ENCODE data around the gene ALKBH5. TPM values are rescaled to one million over a fixed set of nuclear protein-coding genes. Genes with fewer than 3 reads are reported as not detected.
A peak's percentile ranks its signal among the peaks of the same experiment; 100 is the strongest.

ALKBH5 gene
- total RNA-seq, 1 donor from 2014 or later: 165 TPM

- DNase-seq (ENCODE audit: low spot score): no peak
- H3K4me1 Mint-ChIP-seq (ENCODE audit: low read depth): peaks cover 44% of the 10 kb centered on the region
- intact Hi-C loops (cut with micrococcal nuclease): loop anchor here (2.0 to 10.0 kb wide), 7 partner anchors 78 to 590 kb away; partner anchors contain the start of genes ATPAF2, DRC3, DRG2 and GID4
- peak overlapping the region; percentile 97 for H3K4me3 Mint-ChIP-seq (ENCODE audit: low read depth)
- H3K27me3 Mint-ChIP-seq (ENCODE audit: low read depth): no peaks in the 10 kb centered on the region
- peaks cover 29% of the 10 kb centered on the region for H3K36me3 Mint-ChIP-seq (ENCODE audit: low read depth)
- peak overlapping the region; percentile 98 for H3K27ac Mint-ChIP-seq
- H3K9me3 Mint-ChIP-seq: no peaks in the 10 kb centered on the region
Measured at GRCh38 chr17:18182110-18182977, 1.3 kb upstream of the ALKBH5 start.

DNA sequence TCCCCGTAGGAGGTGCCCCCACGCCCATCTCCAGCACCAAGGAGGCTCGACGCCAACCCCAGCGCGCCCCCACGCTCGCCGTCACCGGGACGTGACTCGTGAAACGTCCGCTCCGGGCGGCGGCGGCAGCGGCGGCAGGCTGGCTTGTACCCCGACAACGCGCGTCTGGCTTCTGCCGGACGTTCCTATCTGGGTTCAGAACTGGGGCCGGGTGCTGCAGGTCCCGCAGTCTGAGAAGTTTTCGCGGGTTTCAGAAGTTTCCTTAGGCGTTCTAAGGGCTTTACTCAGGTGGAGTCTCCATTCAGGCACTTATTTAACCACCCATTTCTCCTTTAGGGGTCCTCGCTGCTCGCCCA is 672 bp upstream of the ALKBH5 start:
- peaks cover 35% of the 10 kb centered on the region for H3K36me3 Mint-ChIP-seq (ENCODE audit: low read depth)
- H3K4me1 Mint-ChIP-seq (ENCODE audit: low read depth): peaks cover 50% of the 10 kb centered on the region
- no peaks in the 10 kb centered on the region for H3K9me3 Mint-ChIP-seq
- intact Hi-C loops (cut with micrococcal nuclease): loop anchor here (1.0 to 10.0 kb wide), 8 partner anchors 42 to 591 kb away; partner anchors contain the start of genes ATPAF2, DRC3, DRG2 and GID4
- H3K4me3 Mint-ChIP-seq (ENCODE audit: low read depth): peak overlapping the region; percentile 97
- H3K27me3 Mint-ChIP-seq (ENCODE audit: low read depth): no peaks in the 10 kb centered on the region
- DNase-seq (ENCODE audit: low spot score): peak; percentile 79
- peak overlapping the region; percentile 98 for H3K27ac Mint-ChIP-seq

DNA sequence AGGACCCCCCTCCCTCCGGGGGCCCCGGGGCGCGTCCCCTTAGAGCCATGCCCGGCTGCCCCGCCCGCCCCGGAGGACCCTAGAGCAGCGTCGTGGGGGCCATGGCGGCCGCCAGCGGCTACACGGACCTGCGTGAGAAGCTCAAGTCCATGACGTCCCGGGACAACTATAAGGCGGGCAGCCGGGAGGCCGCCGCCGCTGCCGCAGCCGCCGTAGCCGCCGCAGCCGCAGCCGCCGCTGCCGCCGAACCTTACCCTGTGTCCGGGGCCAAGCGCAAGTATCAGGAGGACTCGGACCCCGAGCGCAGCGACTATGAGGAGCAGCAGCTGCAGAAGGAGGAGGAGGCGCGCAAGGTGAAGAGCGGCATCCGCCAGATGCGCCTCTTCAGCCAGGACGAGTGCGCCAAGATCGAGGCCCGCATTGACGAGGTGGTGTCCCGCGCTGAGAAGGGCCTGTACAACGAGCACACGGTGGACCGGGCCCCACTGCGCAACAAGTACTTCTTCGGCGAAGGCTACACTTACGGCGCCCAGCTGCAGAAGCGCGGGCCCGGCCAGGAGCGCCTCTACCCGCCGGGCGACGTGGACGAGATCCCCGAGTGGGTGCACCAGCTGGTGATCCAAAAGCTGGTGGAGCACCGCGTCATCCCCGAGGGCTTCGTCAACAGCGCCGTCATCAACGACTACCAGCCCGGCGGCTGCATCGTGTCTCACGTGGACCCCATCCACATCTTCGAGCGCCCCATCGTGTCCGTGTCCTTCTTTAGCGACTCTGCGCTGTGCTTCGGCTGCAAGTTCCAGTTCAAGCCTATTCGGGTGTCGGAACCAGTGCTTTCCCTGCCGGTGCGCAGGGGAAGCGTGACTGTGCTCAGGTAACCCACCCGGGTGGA is 759 bp downstream of the ALKBH5 start:
- Mint-ChIP-seq H3K36me3 (ENCODE audit: low read depth) (peaks cover 44% of the 10 kb centered on the region), H3K27ac (peak overlapping the region; percentile 83), H3K4me3 (ENCODE audit: low read depth) (peak overlapping the region; percentile 97), H3K4me1 (ENCODE audit: low read depth) (peaks cover 57% of the 10 kb centered on the region), H3K9me3 (no peaks in the 10 kb centered on the region), H3K27me3 (ENCODE audit: low read depth) (no peaks in the 10 kb centered on the region)
- intact Hi-C loops (cut with micrococcal nuclease): loop anchor here (1.0 to 10.0 kb wide), 8 partner anchors 26 to 1193 kb away; partner anchors contain the start of genes ATPAF2, DRG2, GID4 and MAPK7
- DNase-seq (ENCODE audit: low spot score): peak; percentile 61

GRCh38 chr17:18185391-18185790 is 1.8 kb downstream of the ALKBH5 start:
- Mint-ChIP-seq H3K9me3 (no peaks in the 10 kb centered on the region), H3K27me3 (ENCODE audit: low read depth) (no peaks in the 10 kb centered on the region), H3K4me1 (ENCODE audit: low read depth) (peaks cover 60% of the 10 kb centered on the region), H3K4me3 (ENCODE audit: low read depth) (peak overlapping the region; percentile 97), H3K27ac (no peak overlapping the region), H3K36me3 (ENCODE audit: low read depth) (peaks cover 51% of the 10 kb centered on the region)
- no peak for DNase-seq (ENCODE audit: low spot score)
- intact Hi-C loops (cut with micrococcal nuclease): loop anchor here (2.0 to 10.0 kb wide), 5 partner anchors 27 to 1192 kb away; partner anchors contain the start of genes ATPAF2, GID4, MAPK7 and SMCR8

GRCh38 chr17:18185832-18186626 is 2.4 kb downstream of the ALKBH5 start:
- no peak for DNase-seq (ENCODE audit: low spot score)
- peak overlapping the region; percentile 7 for H3K27ac Mint-ChIP-seq
- H3K27me3 Mint-ChIP-seq (ENCODE audit: low read depth): no peaks in the 10 kb centered on the region

GRCh38 chr17:18186627-18186982 is 3.0 kb downstream of the ALKBH5 start:
- DNase-seq (ENCODE audit: low spot score): no peak
- no peak overlapping the region for H3K27ac Mint-ChIP-seq
- no peaks in the 10 kb centered on the region for H3K9me3 Mint-ChIP-seq
- peaks cover 56% of the 10 kb centered on the region for H3K4me1 Mint-ChIP-seq (ENCODE audit: low read depth)
- H3K27me3 Mint-ChIP-seq (ENCODE audit: low read depth): no peaks in the 10 kb centered on the region
- H3K36me3 Mint-ChIP-seq (ENCODE audit: low read depth): peaks cover 62% of the 10 kb centered on the region
- intact Hi-C loops (cut with micrococcal nuclease): loop anchor here (5.0 to 10.0 kb wide), 4 partner anchors 128 to 1191 kb away; partner anchors contain the start of genes ATPAF2, GID4, MAPK7 and SMCR8
- peak overlapping the region; percentile 97 for H3K4me3 Mint-ChIP-seq (ENCODE audit: low read depth)

More at GRCh38 chr17:18185832-18186626, 2.4 kb downstream of the ALKBH5 start:
- peaks cover 57% of the 10 kb centered on the region for H3K36me3 Mint-ChIP-seq (ENCODE audit: low read depth)
- intact Hi-C loops (cut with micrococcal nuclease): loop anchor here (2.0 to 10.0 kb wide), 5 partner anchors 27 to 1191 kb away; partner anchors contain the start of genes ATPAF2, GID4, MAPK7 and SMCR8
- H3K4me3 Mint-ChIP-seq (ENCODE audit: low read depth): peak overlapping the region; percentile 97
- peaks cover 57% of the 10 kb centered on the region for H3K4me1 Mint-ChIP-seq (ENCODE audit: low read depth)
- no peaks in the 10 kb centered on the region for H3K9me3 Mint-ChIP-seq

DNA sequence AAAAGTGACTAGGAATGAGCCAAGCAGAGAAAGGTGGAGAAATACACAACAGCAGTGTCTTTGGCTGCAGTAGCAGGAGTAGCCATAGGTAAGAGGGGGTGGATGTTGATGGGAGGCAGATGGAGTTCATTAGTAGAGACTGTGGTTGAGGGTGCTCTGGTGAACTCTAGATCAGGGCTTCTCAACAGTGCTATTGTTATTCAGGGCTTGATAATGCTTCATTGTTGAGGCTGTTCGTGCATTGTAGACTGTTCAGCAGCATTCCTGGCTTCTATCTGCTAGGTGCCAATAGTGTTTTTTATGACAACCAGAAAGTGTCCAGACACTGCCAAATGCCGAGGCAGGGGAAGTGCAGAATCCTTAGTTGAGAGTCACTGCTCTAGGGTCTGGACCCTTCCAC is 3.6 kb downstream of the ALKBH5 start:
- Mint-ChIP-seq H3K4me3 (ENCODE audit: low read depth) (peak overlapping the region; percentile 97), H3K36me3 (ENCODE audit: low read depth) (peaks cover 62% of the 10 kb centered on the region), H3K9me3 (no peaks in the 10 kb centered on the region), H3K27me3 (ENCODE audit: low read depth) (no peaks in the 10 kb centered on the region), H3K4me1 (ENCODE audit: low read depth) (peaks cover 51% of the 10 kb centered on the region), H3K27ac (no peak overlapping the region)
- DNase-seq (ENCODE audit: low spot score): no peak
- intact Hi-C loops (cut with micrococcal nuclease): loop anchor here (5.0 to 10.0 kb wide), 4 partner anchors 128 to 1190 kb away; partner anchors contain the start of genes ATPAF2, GID4, MAPK7 and SMCR8

DNA sequence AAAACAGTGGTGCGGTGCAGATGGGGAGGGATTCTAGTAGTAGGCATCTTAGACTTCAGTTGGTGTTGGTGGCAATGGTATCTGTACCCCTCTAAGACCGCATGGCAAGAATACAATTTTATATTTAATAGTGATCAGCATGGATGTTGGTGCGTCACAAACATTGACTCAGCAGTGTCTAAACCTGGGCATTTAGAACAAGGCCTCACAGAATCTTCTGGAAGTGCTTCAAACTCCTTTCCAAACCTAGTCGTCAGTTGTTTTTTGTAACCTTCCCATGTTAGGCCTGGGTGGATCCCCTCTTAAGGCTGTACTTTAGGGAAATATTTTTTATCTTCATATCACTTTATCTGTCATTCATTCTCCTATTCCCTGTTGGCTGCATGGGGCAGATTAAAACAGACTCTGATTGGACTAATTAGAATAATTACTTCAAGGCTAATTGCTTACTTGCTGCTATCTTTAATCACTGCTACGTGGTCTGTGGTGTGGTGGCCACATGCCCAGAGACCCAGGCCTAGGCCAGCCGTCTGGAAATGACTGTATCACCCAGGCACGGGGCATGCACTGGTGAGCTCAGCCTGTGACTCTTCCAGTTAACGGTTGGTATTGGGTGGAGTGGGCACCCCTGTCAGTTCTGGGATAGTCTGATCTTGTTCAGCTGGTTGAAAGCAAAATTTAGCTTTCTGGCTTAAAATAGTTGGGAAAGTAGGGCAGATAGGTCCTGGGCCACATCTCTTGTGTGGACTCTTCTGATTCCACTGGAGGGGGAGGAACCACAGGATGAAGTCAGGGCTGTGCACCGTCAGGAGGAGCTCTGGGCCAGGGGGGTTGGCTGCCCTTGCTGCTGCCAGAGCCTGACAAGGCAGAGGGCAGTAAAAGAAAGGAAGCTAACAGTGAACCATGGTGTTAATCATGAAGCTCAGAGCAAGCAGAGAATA is 4.5 kb downstream of the ALKBH5 start:
- no peaks in the 10 kb centered on the region for H3K9me3 Mint-ChIP-seq

DNA sequence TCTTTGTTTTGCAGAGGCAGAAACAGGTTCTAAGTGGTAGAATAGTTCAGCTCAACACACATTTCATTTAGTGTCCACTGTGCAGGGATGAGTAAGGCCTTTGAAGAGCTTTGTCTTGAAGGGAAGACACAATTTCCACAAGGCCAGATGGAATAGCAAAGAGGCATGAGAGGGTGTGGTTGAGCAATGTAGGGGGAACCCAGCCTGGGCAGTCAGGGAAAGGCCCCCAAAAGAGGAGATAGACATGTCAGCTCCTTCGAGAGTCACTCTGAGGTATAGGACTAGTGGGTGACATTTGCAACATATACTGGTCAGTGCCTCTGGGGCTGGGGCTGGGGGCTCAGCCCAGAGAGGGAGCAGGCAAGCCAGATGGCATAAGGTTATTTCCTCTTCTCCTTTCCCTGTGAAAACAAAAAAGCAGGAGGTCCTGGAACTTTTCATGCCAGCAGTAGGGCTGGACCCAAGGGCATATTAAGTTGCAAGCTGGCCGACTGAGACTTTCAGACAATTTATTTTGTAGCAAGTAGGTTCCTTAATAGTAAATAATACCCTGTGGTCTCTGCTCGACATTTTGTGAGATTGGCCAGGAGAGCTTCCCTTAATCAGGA is 7.1 kb downstream of the ALKBH5 start:
- no peaks in the 10 kb centered on the region for H3K27me3 Mint-ChIP-seq (ENCODE audit: low read depth)
- H3K36me3 Mint-ChIP-seq (ENCODE audit: low read depth): peaks cover 72% of the 10 kb centered on the region
- intact Hi-C loops (cut with micrococcal nuclease): no loop called here
- no peak for DNase-seq (ENCODE audit: low spot score)
- H3K4me3 Mint-ChIP-seq (ENCODE audit: low read depth): no peak overlapping the region
- H3K9me3 Mint-ChIP-seq: no peaks in the 10 kb centered on the region
- H3K27ac Mint-ChIP-seq: no peak overlapping the region
- peaks cover 53% of the 10 kb centered on the region for H3K4me1 Mint-ChIP-seq (ENCODE audit: low read depth)

More for the DNA sequence above, 4.5 kb downstream of the ALKBH5 start:
- no peak for DNase-seq (ENCODE audit: low spot score)
- Mint-ChIP-seq H3K36me3 (ENCODE audit: low read depth) (peaks cover 65% of the 10 kb centered on the region), H3K27ac (peak overlapping the region; percentile 47), H3K4me1 (ENCODE audit: low read depth) (peaks cover 51% of the 10 kb centered on the region), H3K27me3 (ENCODE audit: low read depth) (no peaks in the 10 kb centered on the region), H3K4me3 (ENCODE audit: low read depth) (peak overlapping the region; percentile 97)
- intact Hi-C loops (cut with micrococcal nuclease): loop anchor here (5.0 to 10.0 kb wide), 4 partner anchors 127 to 1189 kb away; partner anchors contain the start of genes ATPAF2, GID4, MAPK7 and SMCR8

DNA sequence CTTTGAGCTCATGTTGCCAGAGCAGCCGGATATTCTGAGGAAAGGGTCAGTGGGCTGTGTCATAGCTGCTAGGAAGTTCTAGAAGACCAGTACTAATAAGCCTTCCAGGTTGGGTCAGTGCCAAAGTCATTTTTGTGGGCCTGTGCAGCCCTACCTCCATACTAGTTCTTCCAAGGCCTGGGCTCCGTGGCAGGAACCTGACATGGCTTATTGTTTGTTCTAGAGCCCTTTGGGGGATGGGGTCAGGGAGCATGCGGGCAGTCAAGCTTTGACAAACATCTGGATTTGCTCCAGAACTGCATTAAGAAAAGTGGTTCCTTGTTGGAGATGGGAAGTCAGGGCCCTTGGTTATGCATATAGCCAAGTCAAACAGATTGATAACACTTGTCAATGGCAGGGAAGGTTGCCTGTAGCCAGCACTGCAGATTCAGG is 7.6 kb downstream of the ALKBH5 start:
- intact Hi-C loops (cut with micrococcal nuclease): no loop called here
- no peak overlapping the region for H3K27ac Mint-ChIP-seq
- no peaks in the 10 kb centered on the region for H3K9me3 Mint-ChIP-seq
- no peak overlapping the region for H3K4me3 Mint-ChIP-seq (ENCODE audit: low read depth)
- H3K27me3 Mint-ChIP-seq (ENCODE audit: low read depth): no peaks in the 10 kb centered on the region
- H3K4me1 Mint-ChIP-seq (ENCODE audit: low read depth): peaks cover 48% of the 10 kb centered on the region
- peaks cover 71% of the 10 kb centered on the region for H3K36me3 Mint-ChIP-seq (ENCODE audit: low read depth)
- no peak for DNase-seq (ENCODE audit: low spot score)

DNA sequence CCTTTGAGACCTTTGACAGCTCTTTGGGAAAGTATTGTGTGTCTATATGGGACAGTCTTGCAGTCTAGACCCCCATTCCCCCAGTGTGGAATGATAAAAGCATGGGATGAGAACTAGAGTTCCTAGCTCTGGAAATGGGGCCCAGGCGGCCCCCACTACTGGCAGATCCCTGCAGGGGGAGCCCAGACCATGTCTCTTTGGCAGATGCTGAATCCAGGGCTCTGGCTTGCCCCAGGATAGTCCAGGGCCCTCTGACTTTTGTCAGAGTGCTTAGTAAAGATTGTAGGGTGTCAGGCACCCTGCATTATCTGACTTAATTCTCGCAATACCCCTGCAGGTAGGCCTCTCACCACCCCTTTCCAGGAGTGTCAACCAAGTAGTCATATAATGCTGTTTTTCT is 8.3 kb downstream of the ALKBH5 start:
- intact Hi-C loops (cut with micrococcal nuclease): no loop called here
- Mint-ChIP-seq H3K27me3 (ENCODE audit: low read depth) (no peaks in the 10 kb centered on the region), H3K36me3 (ENCODE audit: low read depth) (peaks cover 71% of the 10 kb centered on the region), H3K9me3 (no peaks in the 10 kb centered on the region), H3K27ac (no peak overlapping the region), H3K4me3 (ENCODE audit: low read depth) (no peak overlapping the region), H3K4me1 (ENCODE audit: low read depth) (peaks cover 42% of the 10 kb centered on the region)
- no peak for DNase-seq (ENCODE audit: low spot score)

All from activated T-helper 2 cell treated with anti-CD3 and anti-CD28 coated beads, Interferon-gamma antibody, Interleukin-2, Interleukin-4, amounts not matched to agents 10 μg/mL and 5 μg/mL and 100 μg/mL, durations not matched to agents 14 hours and 24 hours and 36 hours (primary cell).